Fibroblast of pulmonary artery (primary cell): Measurements from ENCODE around the gene KRT1.

Experiments
- DNase-seq: peaks from one replicate; pipeline ENCODE4 v3.0.0-alpha.2; 2010; ENCODE audit warnings: low read depth
- H3K4me3 ChIP-seq: replicated peaks from 2 replicates; pipeline ENCODE4 v1.5.1; 2011; ENCODE audit warnings: low read depth, mild to moderate bottlenecking, control low read depth, low read length, moderate library complexity
- CTCF ChIP-seq: IDR thresholded peaks from 2 replicates; pipeline ENCODE4 v1.5.1; 2011; ENCODE audit warnings: mild to moderate bottlenecking, control low read depth, low read length, inconsistent platforms; ENCODE audit errors: missing control alignments

Gene KRT1

DNA sequence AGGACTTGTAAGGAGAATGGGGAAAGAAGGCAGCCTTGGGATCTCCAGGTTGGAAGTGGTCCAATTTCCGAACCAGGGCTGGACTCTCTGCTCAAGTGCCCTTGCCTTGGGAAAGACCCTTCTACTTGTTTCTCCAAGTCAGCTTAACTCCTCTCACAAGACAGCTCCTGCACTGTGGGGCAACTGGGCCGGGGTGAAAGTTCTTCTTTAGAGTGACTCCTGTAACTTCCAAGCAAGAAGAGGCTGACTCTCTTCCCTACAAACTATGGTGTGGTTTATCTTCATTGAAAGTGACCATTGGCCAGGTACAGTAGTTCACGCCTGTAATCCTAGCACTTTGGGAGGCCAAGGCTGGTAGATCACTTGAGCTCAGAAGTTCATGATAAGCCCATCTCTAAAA is 13.7 kb downstream of the KRT1 start:
- no peak overlapping the region for H3K4me3 ChIP-seq
- no peak for TF ChIP-seq CTCF
- no peak for DNase-seq

DNA sequence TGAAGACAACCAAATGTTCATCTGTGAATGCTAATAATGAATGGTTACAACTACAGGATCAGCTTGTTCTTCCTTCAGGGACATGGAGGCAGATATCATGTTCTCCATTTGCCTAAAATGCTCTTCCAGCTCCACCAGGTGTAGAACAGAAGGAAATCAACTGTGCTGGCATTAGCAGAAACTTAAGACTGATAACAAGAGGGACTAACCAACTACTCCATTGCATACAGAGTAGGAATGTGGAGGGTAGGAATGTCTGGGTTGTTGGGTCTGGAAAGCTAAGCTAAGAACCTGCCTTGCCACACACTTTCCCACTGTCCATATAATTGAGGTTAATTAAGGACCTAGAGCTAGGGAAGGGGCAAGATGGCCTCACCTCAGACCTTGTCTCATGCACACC is 16.8 kb downstream of the KRT1 start:
- no peak overlapping the region for H3K4me3 ChIP-seq
- no peak for TF ChIP-seq CTCF
- DNase-seq, result no peak

GRCh38 chr12:52662918-52663229 is 17.3 kb downstream of the KRT1 start:
- no peak for DNase-seq
- TF ChIP-seq CTCF, result no peak
- H3K4me3 ChIP-seq, result no peak overlapping the region

DNA sequence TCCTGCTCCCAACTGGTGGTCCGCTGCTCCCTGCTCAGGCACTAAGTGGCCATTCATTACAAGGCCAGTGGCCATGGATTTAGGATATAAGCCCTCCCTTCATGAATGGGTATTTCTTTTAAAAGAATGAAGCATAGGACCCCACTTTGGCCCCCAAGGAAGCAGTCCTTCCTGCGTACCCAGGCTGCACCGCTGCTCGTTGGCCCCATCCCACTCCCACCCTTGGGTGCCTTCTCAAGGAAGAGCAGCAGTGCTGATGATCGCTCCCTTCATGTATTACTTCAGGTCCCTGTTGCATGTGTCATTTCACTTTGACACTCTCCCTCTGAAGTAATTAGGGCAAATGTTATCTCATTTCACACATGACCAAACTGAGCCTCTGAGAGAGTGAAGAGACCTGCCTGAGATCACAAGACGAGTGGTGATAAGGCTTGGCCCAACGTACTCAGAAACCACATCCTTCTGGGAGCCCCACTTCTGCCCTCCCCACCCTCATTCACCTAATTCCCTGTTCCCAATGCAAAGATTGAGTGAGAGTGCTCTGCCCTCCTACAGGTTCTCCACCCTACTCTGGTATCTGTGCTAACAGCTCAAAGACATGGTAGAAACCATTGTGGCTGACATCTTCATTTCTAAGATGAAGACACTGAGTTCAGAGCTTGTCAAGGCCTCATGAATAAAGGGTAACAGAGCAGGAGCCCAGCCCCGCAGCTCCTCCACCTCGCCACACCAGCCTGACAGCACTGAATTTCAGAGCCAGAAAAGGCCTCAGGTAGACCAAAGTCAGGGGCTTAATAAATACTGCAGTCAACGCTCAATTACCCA is 17.9 kb downstream of the KRT1 start:
- TF ChIP-seq CTCF, result no peak
- H3K4me3 ChIP-seq, result no peak overlapping the region

GRCh38 chr12:52661668-52662067 is 18.5 kb downstream of the KRT1 start:
- H3K4me3 ChIP-seq, result no peak overlapping the region
- no peak for DNase-seq
- no peak for TF ChIP-seq CTCF

More for the DNA sequence above, 17.9 kb downstream of the KRT1 start:
- no peak for DNase-seq

- no peak for TF ChIP-seq CTCF
- no peak for DNase-seq
- H3K4me3 ChIP-seq, result no peak overlapping the region
Measured at GRCh38 chr12:52660934-52661499, 19.2 kb downstream of the KRT1 start.

DNA sequence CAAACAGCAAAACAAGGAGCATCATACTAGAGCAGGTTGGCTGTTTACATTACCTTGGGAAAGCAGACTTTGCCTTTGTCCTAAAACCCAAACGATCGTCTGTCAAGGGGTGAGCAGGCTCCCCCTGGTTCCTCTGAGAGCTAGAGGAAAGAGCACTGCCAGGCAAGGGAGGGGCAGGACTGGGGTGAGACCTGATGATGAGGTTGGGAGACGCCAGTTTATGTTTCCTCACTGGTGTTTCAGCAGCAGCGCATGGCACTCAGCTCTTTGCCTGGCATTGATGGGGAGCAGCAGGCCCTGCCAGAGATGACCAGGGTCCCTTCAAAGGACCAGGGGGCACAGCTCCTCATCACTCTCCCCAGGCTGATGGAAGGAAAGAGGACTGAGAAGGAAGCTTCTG is 20.3 kb downstream of the KRT1 start:
- H3K4me3 ChIP-seq, result no peak overlapping the region
- TF ChIP-seq CTCF, result no peak
- DNase-seq, result no peak
